ENCODE measurements around the gene ASCL4. TPM values are rescaled to one million over a fixed set of nuclear protein-coding genes. Genes with fewer than 3 reads are reported as not detected.

ASCL4 gene
- total and polyA plus RNA-seq, 9 of the 15 experiments (the other 6 are each of a cell fraction or from before 2014, with no cell fraction given), result not detected

- TF ChIP-seq CTCFL (IDR thresholded peaks at IDR 0.05; ENCODE audit: borderline replicate concordance, insufficient read depth, low read depth, low read length, poor library complexity, severe bottlenecking) (no peak), THRA (IDR thresholded peaks at IDR 0.05) (no peak), BRF1 (IDR thresholded peaks at IDR 0.05; ENCODE audit: borderline replicate concordance, extremely low read depth, insufficient read length) (no peak), CTBP1 (IDR thresholded peaks at IDR 0.05; ENCODE audit: borderline replicate concordance) (no peak), ZSCAN29 (IDR thresholded peaks at IDR 0.05) (no peak)
These were observed 4.0 kb downstream of the ASCL4 start (continued) for GRCh38 chr12:107778383-107779025.

Data from K562 (cell line).